NK-92 treated with Interleukin-12 subunit alpha and Interleukin-12 subunit beta, amount 100 ng/mL, for 24 hours (cell line): ENCODE measurements around the gene HIPK2.

ENCODE experiments used
- DNase-seq: peaks from one replicate; lab custom pipeline; 2025; lab: John Stamatoyannopoulos, UW

Gene HIPK2

GRCh38 chr7:139713526-139714162 is 64.2 kb downstream of the HIPK2 start:
- no peak for DNase-seq

DNA sequence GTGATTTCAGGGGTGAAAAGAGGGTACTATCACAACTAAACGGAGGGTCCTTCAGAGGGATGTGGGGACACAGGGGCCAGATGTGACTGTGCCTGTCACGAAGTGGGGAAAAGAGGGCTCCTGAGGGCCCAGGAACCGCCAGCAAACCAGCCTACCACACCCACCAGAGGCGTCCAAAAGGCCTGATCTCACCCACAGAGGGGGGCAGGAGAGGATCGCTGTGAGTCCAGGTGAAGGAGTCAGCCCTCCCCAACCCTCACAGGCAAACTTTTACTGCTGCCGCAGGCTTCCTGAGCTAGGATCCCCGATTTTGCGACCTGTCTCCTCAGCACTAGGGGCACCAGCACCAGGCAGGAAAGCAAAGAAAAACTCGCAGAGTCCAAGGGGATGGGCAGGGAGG is 64.7 kb downstream of the HIPK2 start:
- DNase-seq, result no peak

DNA sequence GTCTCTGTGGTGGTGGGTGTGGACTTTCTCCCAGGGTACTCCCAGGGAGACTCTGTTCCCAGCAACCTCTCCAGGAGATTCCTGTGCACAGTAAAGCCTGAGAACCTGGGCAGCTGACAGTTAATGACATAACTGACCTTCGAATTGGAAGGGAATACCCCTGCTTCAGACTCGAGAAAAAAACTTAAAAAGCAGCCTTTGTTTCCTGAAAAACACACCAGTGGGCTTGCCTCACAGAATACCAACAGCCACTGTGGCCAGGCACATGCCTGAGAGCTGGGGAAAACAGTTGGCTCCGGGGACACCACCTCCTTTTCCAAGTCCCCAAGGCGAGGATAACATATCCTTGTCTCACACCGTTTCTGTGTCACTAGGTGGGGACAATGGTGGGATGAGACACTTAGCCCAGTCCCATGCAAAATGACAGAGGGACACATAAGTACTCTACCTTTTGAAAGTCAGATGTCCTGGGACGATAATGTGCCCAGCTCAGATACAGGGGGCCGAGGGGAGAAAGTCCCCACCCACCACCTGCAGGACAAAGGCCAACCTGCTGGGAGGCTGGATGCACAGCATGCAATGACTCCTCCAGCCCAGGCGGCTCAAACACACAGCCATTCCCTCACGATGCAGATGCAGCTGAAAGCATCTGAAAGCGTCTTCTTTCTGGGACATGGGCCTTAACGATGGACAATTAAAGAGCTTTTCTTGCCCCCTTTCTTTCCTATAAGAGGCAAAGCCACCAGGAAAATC is 65.6 kb downstream of the HIPK2 start:
- DNase-seq, result no peak

GRCh38 chr7:139710036-139710435 is 67.8 kb downstream of the HIPK2 start:
- DNase-seq, result no peak

GRCh38 chr7:139709485-139709884 is 68.3 kb downstream of the HIPK2 start:
- no peak for DNase-seq

GRCh38 chr7:139708541-139708940 is 69.3 kb downstream of the HIPK2 start:
- no peak for DNase-seq

GRCh38 chr7:139706837-139707236 is 71.0 kb downstream of the HIPK2 start:
- DNase-seq, result no peak

GRCh38 chr7:139704308-139704879 is 73.4 kb downstream of the HIPK2 start:
- no peak for DNase-seq

GRCh38 chr7:139703487-139704307 is 74.1 kb downstream of the HIPK2 start:
- DNase-seq, result no peak

DNA sequence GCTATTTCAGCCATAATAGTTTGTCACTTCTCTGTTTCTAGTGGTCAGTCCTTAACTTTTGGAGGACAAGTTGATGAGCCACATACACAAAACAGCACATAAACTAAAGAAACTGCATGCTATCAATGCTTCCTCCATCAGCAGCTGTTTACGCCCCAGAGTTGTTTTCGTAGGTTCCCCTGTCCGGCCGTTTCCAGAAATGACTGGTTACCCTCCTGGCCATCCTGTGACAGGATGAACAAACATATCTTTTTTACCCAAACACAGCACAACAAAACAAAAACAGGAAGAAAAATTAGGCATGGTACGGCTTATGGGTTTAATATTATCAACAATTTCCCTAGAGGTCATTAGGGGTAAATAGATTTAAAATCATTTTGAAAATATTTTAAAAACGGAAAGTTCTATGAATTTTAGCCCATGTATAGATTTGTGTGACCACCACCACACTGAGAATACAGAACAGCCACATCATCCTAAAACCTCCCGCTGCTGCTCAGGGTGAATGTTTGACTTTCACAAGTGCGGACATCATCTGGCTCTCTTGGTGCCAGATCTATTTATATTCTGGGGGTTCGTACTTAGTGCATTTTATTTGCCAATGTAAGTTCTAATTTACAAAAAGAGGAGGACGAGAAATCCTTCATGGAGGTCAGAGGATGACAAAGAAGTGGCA is 74.8 kb downstream of the HIPK2 start:
- no peak for DNase-seq

DNA sequence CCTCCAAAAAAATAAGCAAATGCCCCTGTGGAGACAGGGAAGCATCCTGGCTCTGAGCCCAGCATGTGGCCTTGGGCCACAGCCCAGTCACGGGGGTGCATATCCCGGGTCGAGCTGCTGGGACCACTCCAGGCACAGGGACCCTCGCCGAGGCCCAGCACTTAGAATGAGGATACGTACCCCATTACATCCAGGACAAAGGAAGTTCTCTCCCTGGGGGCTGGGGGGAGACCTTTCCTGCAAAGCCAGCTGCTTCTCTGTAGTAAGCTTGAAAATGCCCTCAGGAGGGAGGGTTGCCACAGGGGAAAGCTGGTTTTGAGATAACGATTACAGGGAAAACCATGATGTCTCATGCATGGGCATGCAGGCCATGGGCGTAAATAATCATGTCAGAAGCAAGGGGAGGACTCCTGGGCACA is 75.5 kb downstream of the HIPK2 start:
- DNase-seq, result no peak

DNA sequence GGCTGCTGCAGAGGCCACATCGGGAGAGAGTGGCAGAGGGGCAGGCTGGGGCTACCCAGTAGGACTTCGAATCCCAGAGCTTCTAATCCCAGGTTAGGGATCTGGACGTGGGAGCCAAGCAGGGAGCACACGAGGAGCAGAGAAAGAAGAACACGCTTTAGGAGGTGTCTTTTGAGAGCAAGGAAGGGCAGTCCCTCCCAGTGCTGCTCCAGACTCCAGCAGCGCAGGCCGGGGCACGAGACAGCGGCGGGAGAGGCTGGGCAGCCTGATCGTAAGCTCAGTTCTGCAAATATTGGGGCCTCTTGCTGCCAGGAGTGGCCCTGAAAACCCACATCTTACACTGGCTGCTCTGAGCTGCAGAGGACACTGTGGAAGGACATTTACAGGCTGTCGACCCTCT is 75.9 kb downstream of the HIPK2 start:
- DNase-seq, result no peak

- no peak for DNase-seq
Measured at GRCh38 chr7:139700505-139701235, 77.1 kb downstream of the HIPK2 start.

DNA sequence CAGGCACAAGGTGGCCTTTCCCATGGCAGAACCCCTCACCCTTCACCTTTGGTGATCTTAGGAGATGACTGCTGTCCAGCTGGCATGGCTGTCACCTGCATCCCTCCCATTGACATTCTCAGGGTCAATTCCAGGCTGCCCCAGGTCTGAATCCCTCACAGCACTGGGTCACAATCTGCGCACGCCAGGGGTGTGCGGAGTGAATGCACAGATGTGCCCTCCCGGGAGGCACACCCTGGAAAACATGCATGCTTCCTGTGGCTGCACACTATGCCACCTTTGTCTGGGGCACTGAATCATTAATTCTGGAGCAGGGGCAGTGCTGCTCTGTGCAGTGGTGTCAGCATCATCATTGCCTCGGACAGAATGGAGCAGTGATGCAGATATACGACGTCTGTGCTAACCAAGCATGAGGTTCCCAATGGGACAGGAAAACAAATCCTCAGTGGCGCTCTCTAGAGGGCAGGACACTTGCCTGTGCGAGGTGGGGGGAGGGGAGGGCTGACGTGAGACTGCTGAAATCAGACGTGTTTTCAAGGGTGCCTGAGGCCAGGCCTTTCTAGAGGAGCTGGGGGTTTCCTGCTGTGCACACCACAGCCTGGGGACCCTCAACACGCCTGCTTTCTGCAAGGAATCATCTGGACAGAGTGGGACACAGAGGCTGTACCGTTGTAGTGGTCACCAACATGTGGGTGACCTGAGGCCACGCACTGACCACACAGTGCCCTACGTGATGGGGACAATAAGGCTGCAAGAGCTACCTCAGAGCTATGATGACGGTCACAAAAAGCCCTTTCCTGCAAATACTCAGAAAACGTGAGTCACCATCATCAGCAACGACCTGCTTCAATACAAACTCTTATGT is 77.9 kb downstream of the HIPK2 start:
- peak; percentile 33 for DNase-seq

- DNase-seq, result no peak
Measured at GRCh38 chr7:139698844-139699243, 79.0 kb downstream of the HIPK2 start.

GRCh38 chr7:139698278-139698677 is 79.5 kb downstream of the HIPK2 start:
- no peak for DNase-seq

DNA sequence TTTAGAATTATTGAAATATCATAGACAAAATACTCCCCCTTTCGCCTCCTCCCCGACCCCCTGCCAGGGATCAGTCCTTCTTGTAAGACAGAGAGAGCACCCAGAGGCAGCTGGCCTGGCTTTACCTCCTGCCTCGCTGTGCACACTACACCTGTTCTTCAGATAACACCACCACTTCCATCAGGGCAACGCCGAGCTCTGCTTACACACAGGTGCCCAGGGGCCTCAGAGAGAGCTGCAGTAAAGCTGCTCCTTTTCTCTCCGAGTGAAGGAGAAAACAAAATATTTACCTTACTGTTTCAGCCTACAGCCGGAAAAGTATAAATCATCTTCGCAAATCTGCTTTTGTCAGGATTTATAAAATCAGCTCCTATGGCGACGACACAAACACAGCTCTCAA is 80.7 kb downstream of the HIPK2 start:
- DNase-seq, result no peak

DNA sequence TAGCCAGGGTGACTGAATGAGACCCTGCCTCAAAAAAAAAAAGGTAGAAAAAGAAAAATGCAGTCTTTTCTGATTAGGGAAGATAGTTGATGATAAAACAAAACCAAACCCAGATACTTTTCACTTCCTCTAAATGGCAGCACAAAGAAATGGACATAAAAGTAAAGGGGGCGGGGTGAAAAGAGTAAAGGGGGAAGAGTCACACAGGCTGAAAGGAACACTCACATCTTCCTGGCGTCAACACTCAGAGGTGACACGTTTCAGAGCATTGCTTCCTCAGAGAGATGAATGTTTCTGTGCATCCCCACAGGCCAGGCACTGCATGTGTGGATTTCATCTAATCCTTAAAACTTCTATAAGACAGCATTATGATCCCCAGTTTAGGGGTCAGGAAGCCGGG is 81.2 kb downstream of the HIPK2 start:
- no peak for DNase-seq

DNA sequence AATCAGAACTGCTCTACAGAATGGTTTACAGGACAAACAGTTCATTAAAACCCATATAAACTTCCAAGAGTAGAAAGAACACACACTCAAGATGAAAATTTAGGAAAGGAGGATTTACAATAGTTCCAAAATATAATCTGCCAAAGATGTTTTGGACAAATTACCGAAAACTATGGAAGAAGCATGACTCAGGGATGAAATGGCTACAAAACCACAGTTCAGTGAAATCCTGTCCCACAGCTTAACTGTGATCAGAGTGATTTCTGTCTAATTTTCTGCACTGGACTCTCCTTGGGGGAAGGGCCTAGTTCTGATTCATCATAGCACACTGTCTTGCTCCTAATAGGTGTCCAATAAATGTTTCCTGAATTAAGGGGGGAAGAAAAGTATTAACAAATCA is 82.2 kb downstream of the HIPK2 start:
- no peak for DNase-seq

DNA sequence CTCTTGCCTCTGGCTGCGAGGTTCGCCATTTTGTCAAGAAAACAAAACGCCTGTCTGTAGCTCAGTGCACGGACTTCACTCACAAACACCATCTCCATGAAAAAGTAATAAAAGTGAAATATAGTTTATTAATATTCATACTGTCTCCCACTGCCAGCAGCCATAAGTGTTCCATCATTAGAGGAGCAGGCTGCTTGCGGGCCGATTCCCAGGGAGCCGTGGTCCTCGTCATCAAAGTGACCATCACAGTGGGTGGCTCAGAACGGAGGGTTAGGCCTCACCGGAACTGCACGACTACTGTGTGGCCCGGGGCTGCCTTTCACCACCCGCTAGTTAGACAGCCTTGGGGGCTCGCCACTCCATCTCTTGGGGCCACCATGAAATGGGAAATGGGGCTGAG is 82.7 kb downstream of the HIPK2 start:
- no peak for DNase-seq

GRCh38 chr7:139694389-139694676 is 83.5 kb downstream of the HIPK2 start:
- DNase-seq, result no peak
